NCI-H146 treated with DMSO at 0.1 percent for 48 hours (cell line): ENCODE data around the gene TP53RK.
A peak's percentile ranks its signal among the peaks of the same experiment; 100 is the strongest.

Source experiments
- DNase-seq: peaks from one replicate; lab custom pipeline; 2025; ENCODE audit not compliant: unreplicated experiment; lab: John Stamatoyannopoulos, UW

Gene TP53RK

GRCh38 chr20:46689082-46689753 lies at the start of gene TP53RK:
Gene TP53RK, minus strand, starts transcription at chr20:46689444. Its CDS starts 30 bp downstream, at chr20:46689414.
- DNase-seq: peak; percentile 88

- DNase-seq: no peak
Measured at GRCh38 chr20:46735436-46735835, 46.2 kb upstream of the TP53RK start.

GRCh38 chr20:46731770-46732169 lies 42.5 kb upstream of the TP53RK start:
- no peak for DNase-seq

- no peak for DNase-seq
Measured at GRCh38 chr20:46725186-46726165, 36.2 kb upstream of the TP53RK start.

GRCh38 chr20:46724343-46724959 lies 35.2 kb upstream of the TP53RK start:
- no peak for DNase-seq

GRCh38 chr20:46723039-46723438 lies 33.8 kb upstream of the TP53RK start:
- DNase-seq: no peak

GRCh38 chr20:46722450-46722849 lies 33.2 kb upstream of the TP53RK start:
- DNase-seq: no peak

- DNase-seq: no peak
Measured at GRCh38 chr20:46721476-46721875, 32.2 kb upstream of the TP53RK start.

GRCh38 chr20:46720776-46721425 lies 31.7 kb upstream of the TP53RK start:
- no peak for DNase-seq

GRCh38 chr20:46720019-46720418 lies 30.8 kb upstream of the TP53RK start:
- no peak for DNase-seq

- DNase-seq: no peak
Measured at GRCh38 chr20:46717818-46718541, 28.7 kb upstream of the TP53RK start.

GRCh38 chr20:46715292-46715756 lies 26.1 kb upstream of the TP53RK start:
- DNase-seq: no peak

GRCh38 chr20:46713957-46714834 lies 25.0 kb upstream of the TP53RK start:
- DNase-seq: no peak

- no peak for DNase-seq
Measured at GRCh38 chr20:46712056-46712636, 22.9 kb upstream of the TP53RK start.

GRCh38 chr20:46710153-46710913 lies 21.1 kb upstream of the TP53RK start:
- DNase-seq: no peak

- peak; percentile 36 for DNase-seq
Measured at GRCh38 chr20:46709459-46710152, 20.4 kb upstream of the TP53RK start, which contains the start of gene SLC2A10. Gene SLC2A10, plus strand, starts transcription at chr20:46709649. Its CDS starts 88 bp downstream, at chr20:46709737.

GRCh38 chr20:46709055-46709458 lies 19.8 kb upstream of the TP53RK start:
- peak; percentile 13 for DNase-seq
